Sigmoid colon (tissue), 7 donors: ENCODE data around the gene PLCH1. TPM values are rescaled to one million over a fixed set of nuclear protein-coding genes. Genes with fewer than 3 reads are reported as not detected.

Experiments
- DNase-seq: peaks from one replicate; pipeline ENCODE4 v3.0.0-alpha.2; 2019
- H3K27ac ChIP-seq, 4 donors: fragments of 200-600 bp; sonication (generic); one replicate each; pipeline ENCODE4 v1.5.1; 2016 to 2019; ENCODE audit warnings: mild to moderate bottlenecking in 1 of 4
- H3K27me3 ChIP-seq, 3 donors: fragments of 200-600 bp; sonication (generic); one replicate each; pipeline ENCODE4 v1.5.1; 2019; ENCODE audit warnings: mild to moderate bottlenecking in 1 of 3
- H3K36me3 ChIP-seq, 4 donors: fragments of 200-600 bp; sonication (generic); one replicate each; pipeline ENCODE4 v1.5.1; 2016 to 2019
- H3K4me1 ChIP-seq, 4 donors: fragments of 200-600 bp; sonication (generic); one replicate each; pipeline ENCODE4 v1.5.1; 2017 to 2019
- H3K4me3 ChIP-seq, 4 donors: fragments of 200-600 bp; sonication (generic); one replicate each; pipeline ENCODE4 v1.5.1; 2017 to 2019; ENCODE audit warnings: mild to moderate bottlenecking in 2 of 4, moderate library complexity in 1 of 4
- H3K9me3 ChIP-seq, 4 donors: fragments of 200-600 bp in 3 of 4; sonication (generic) in 3 of 4; one replicate each; pipeline versions ENCODE4 v1.5.1 to v1.6.1; 2013 to 2019
- CTCF ChIP-seq, 4 experiments: fragments of 450-650 bp in 3 of 4; fragments of 200-600 bp in 1 of 4; IDR thresholded peaks; one replicate each; pipeline ENCODE4 v1.5.1; 2016 to 2019; ENCODE audit warnings: antibody characterized with exemption in 4 of 4, mild to moderate bottlenecking in 3 of 4, moderate library complexity in 2 of 4
- EP300 ChIP-seq, 4 donors: sonication (generic); formaldehyde crosslinking; IDR thresholded peaks; one replicate each; pipeline ENCODE4 v1.6.1; 2017; ENCODE audit warnings: antibody characterized with exemption in 4 of 4
- POLR2A ChIP-seq, 2 donors: fragments of 450-650 bp; IDR thresholded peaks; one replicate each; pipeline ENCODE4 v1.6.1; 2016; ENCODE audit warnings: antibody characterized with exemption in 2 of 2, mild to moderate bottlenecking in 2 of 2, moderate library complexity in 2 of 2
- POLR2AphosphoS5 ChIP-seq, 4 donors: sonication (generic); formaldehyde crosslinking; IDR thresholded peaks; one replicate each; pipeline ENCODE4 v1.6.1; 2017; ENCODE audit warnings: antibody characterized with exemption in 4 of 4
- WGBS, 2 donors: extraction: QIAGEN DNeasy Blood & Tissue Kit; methylation state at CpG; one replicate each; pipeline ENCODE4 v1.1.7; 2013; 5-methylcytosine and 5-hydroxymethylcytosine counted together
- intact Hi-C: fragments of 100-400 bp; cut with DNase I; formaldehyde crosslinking; loops from one replicate; pipeline ENCODE4 v1.15.1; 2023
- polyA plus RNA-seq, 3 donors: library from polyadenylated mRNA; stranded (reverse); fragments of 200-250 nt; gene quantifications; one replicate each; pipeline ENCODE4 v1.2.3, GENCODE V29; 2013
- total RNA-seq, 4 donors: library from RNA; depleted of rRNA; stranded (reverse); fragments of >200 nt; gene quantifications; one replicate each; pipeline ENCODE4 v1.1.0, GENCODE V29; 2016
- donor health status: healthy with polysubstance abuse.
- donor health status: Bipolar disorder and iron deficiency.
- donor health status: healthy.

Gene PLCH1
- total and polyA plus RNA-seq, 7 donors, result 0.36 to 1.9 (median 0.83) TPM

- Histone ChIP-seq H3K4me1 (no peaks in the 10 kb centered on the region), H3K27me3 (no peaks in the 10 kb centered on the region), H3K9me3 (no peaks in the 10 kb centered on the region), H3K36me3 (no peaks in the 10 kb centered on the region), H3K4me3 (no peak overlapping the region), H3K27ac (no peak overlapping the region)
- intact Hi-C loops, result no loop called here
- no peak for DNase-seq
- TF ChIP-seq POLR2AphosphoS5 (IDR thresholded peaks at IDR 0.05), result no peak
- no peak for TF ChIP-seq POLR2A (IDR thresholded peaks at IDR 0.05)
- no peak for TF ChIP-seq CTCF (IDR thresholded peaks at IDR 0.05)
- TF ChIP-seq EP300 (IDR thresholded peaks at IDR 0.05), result no peak
- whole genome bisulfite sequencing, 2 donors, result 92 to 94% methylated on average over 2 of the region's 2 CpGs
Measured at GRCh38 chr3:155331078-155331477, 413.8 kb downstream of the PLCH1 start.

- intact Hi-C loops, result no loop called here
- TF ChIP-seq EP300 (IDR thresholded peaks at IDR 0.05) (no peak), CTCF (IDR thresholded peaks at IDR 0.05) (no peak), POLR2A (IDR thresholded peaks at IDR 0.05) (no peak), POLR2AphosphoS5 (IDR thresholded peaks at IDR 0.05) (no peak)
- Histone ChIP-seq H3K27me3 (no peaks in the 10 kb centered on the region), H3K36me3 (no peaks in the 10 kb centered on the region), H3K4me3 (no peak overlapping the region), H3K27ac (no peak overlapping the region), H3K9me3 (no peaks in the 10 kb centered on the region), H3K4me1 (no peaks in the 10 kb centered on the region)
- no peak for DNase-seq
Measured at GRCh38 chr3:155330370-155330769, 414.5 kb downstream of the PLCH1 start.

- DNase-seq, result no peak
- H3K4me3 ChIP-seq, result no peak overlapping the region
- 87 to 90% methylated on average over 6 of the region's 6 CpGs for WGBS, 2 donors
- H3K27me3 ChIP-seq, result no peaks in the 10 kb centered on the region
- no peaks in the 10 kb centered on the region for H3K4me1 ChIP-seq
- H3K9me3 ChIP-seq, result no peaks in the 10 kb centered on the region
- intact Hi-C loops, result loop anchor here (10.0 kb wide), 2 partner anchors 565 to 995 kb away; no protein-coding TSS in a partner anchor
- H3K36me3 ChIP-seq, result no peaks in the 10 kb centered on the region
- no peak overlapping the region for H3K27ac ChIP-seq
- no peak for TF ChIP-seq CTCF (IDR thresholded peaks at IDR 0.05)
- TF ChIP-seq POLR2AphosphoS5 (IDR thresholded peaks at IDR 0.05), result no peak
- no peak for TF ChIP-seq POLR2A (IDR thresholded peaks at IDR 0.05)
- TF ChIP-seq EP300 (IDR thresholded peaks at IDR 0.05), result no peak
Measured at GRCh38 chr3:155329513-155330048, 415.3 kb downstream of the PLCH1 start.

- 86 to 93% methylated on average over 2 of the region's 2 CpGs for WGBS, 2 donors
- H3K36me3 ChIP-seq, result no peaks in the 10 kb centered on the region
- H3K27ac ChIP-seq, result no peak overlapping the region
- DNase-seq, result no peak
- H3K9me3 ChIP-seq, result no peaks in the 10 kb centered on the region
- TF ChIP-seq POLR2AphosphoS5 (IDR thresholded peaks at IDR 0.05) (no peak), EP300 (IDR thresholded peaks at IDR 0.05) (no peak), CTCF (IDR thresholded peaks at IDR 0.05) (no peak), POLR2A (IDR thresholded peaks at IDR 0.05) (no peak)
- intact Hi-C loops, result loop anchor here (10.0 kb wide), 2 partner anchors 563 to 993 kb away; no protein-coding TSS in a partner anchor
- no peak overlapping the region for H3K4me3 ChIP-seq
- no peaks in the 10 kb centered on the region for H3K4me1 ChIP-seq
- no peaks in the 10 kb centered on the region for H3K27me3 ChIP-seq
Measured at GRCh38 chr3:155327871-155328270, 417.0 kb downstream of the PLCH1 start.

- WGBS, 2 donors, result 92 to 96% methylated on average over 1 of the region's 1 CpG
Measured at GRCh38 chr3:155327430-155327829, 417.4 kb downstream of the PLCH1 start.

More at GRCh38 chr3:155327430-155327829, 417.4 kb downstream of the PLCH1 start:
- no peak for DNase-seq
- Histone ChIP-seq H3K27ac (no peak overlapping the region), H3K4me1 (no peaks in the 10 kb centered on the region), H3K9me3 (no peaks in the 10 kb centered on the region), H3K36me3 (no peaks in the 10 kb centered on the region), H3K27me3 (no peaks in the 10 kb centered on the region), H3K4me3 (no peak overlapping the region)
- intact Hi-C loops, result loop anchor here (10.0 kb wide), 2 partner anchors 563 to 993 kb away; no protein-coding TSS in a partner anchor
- no peak for TF ChIP-seq CTCF (IDR thresholded peaks at IDR 0.05)
- no peak for TF ChIP-seq EP300 (IDR thresholded peaks at IDR 0.05)
